Neural cell (in vitro differentiated cells): Measurements from ENCODE around the gene EHD1. TPM values are rescaled to one million over a fixed set of nuclear protein-coding genes. Genes with fewer than 3 reads are reported as not detected.

Source experiments
- H2AFZ ChIP-seq: fragments of 200-600, 300-800 bp; sonication (generic), shearing (Covaris generic); 2 replicates; pipeline ENCODE4 v1.6.0; 2014; ENCODE audit warnings: low read depth, mild to moderate bottlenecking, antibody characterized with exemption, low read length, moderate library complexity
- H3F3A ChIP-seq: fragments of 200-600 bp; shearing (Covaris generic); 2 replicates; pipeline ENCODE4 v1.6.1; 2016; ENCODE audit warnings: mild to moderate bottlenecking, moderate library complexity, mixed read lengths, antibody characterized with exemption, low read length; ENCODE audit not compliant: insufficient read depth, poor library complexity, severe bottlenecking
- H3K27ac ChIP-seq: fragments of 200-600, 300-800 bp; sonication (generic), shearing (Covaris generic); 2 replicates; pipeline ENCODE4 v1.5.1; 2014; ENCODE audit warnings: mild to moderate bottlenecking, low read length, moderate library complexity
- H3K27me3 ChIP-seq: fragments of 300-800, 200-600 bp; sonication (generic), shearing (Covaris generic); 2 replicates; pipeline ENCODE4 v1.6.0; 2014; ENCODE audit warnings: mild to moderate bottlenecking, low read depth, low read length, moderate library complexity; ENCODE audit not compliant: insufficient read depth
- H3K36me3 ChIP-seq: fragments of 300-800, 200-600 bp; sonication (generic), shearing (Covaris generic); 2 replicates; pipeline ENCODE4 v1.5.1; 2014; ENCODE audit warnings: mild to moderate bottlenecking, antibody characterized with exemption, low read length, moderate library complexity; ENCODE audit not compliant: insufficient read depth
- H3K4me2 ChIP-seq: fragments of 300-800, 200-600 bp; sonication (generic), shearing (Covaris generic); 2 replicates; pipeline ENCODE4 v1.6.0; 2014; ENCODE audit warnings: mild to moderate bottlenecking, low read length
- H3K4me3 ChIP-seq: fragments of 300-800, 200-600 bp; sonication (generic), shearing (Covaris generic); 2 replicates; pipeline ENCODE4 v1.5.1; 2014; ENCODE audit warnings: mild to moderate bottlenecking, low read length, moderate library complexity
- H3K79me2 ChIP-seq: fragments of 200-600 bp; shearing (Covaris generic); replicated peaks from 2 replicates; pipeline ENCODE4 v1.6.0; 2014; ENCODE audit warnings: mild to moderate bottlenecking, low read length, moderate library complexity; ENCODE audit not compliant: insufficient read depth
- H3K9ac ChIP-seq: fragments of 300-800, 200-600 bp; sonication (generic), shearing (Covaris generic); 2 replicates; pipeline ENCODE4 v1.6.1; 2016; ENCODE audit warnings: mild to moderate bottlenecking, low read length, mixed read lengths
- H3K9me2 ChIP-seq: fragments of 200-600 bp; shearing (Covaris generic); 2 replicates; pipeline ENCODE4 v1.6.1; 2016; ENCODE audit warnings: mild to moderate bottlenecking, low read length, mixed read lengths; ENCODE audit not compliant: insufficient read depth
- H3K9me3 ChIP-seq: fragments of 200-600, 300-800 bp; sonication (generic), shearing (Covaris generic); 2 replicates; pipeline ENCODE4 v1.6.1; 2016; ENCODE audit warnings: mild to moderate bottlenecking, mixed run types, low read length, moderate library complexity, mixed read lengths
- H4K20me1 ChIP-seq: fragments of 200-600 bp; shearing (Covaris generic); 2 replicates; pipeline ENCODE4 v1.6.1; 2016; ENCODE audit warnings: mild to moderate bottlenecking, mixed run types; ENCODE audit not compliant: insufficient read depth
- EP300 ChIP-seq: fragments of 450-650 bp; conservative IDR thresholded peaks from 2 replicates; pipeline ENCODE4 v1.6.1; 2014; ENCODE audit warnings: antibody characterized with exemption, mild to moderate bottlenecking, moderate library complexity; ENCODE audit not compliant: poor library complexity, severe bottlenecking
- EZH2 ChIP-seq: fragments of 200-600, 300-800 bp; shearing (Covaris generic), sonication (generic); IDR thresholded peaks from 2 replicates; pipeline ENCODE4 v1.6.1; 2014; ENCODE audit warnings: antibody characterized with exemption, low read length, borderline replicate concordance, mild to moderate bottlenecking; ENCODE audit not compliant: insufficient read depth, poor library complexity, severe bottlenecking
- MXI1 ChIP-seq: fragments of 450-650 bp; conservative IDR thresholded peaks from 2 replicates; pipeline ENCODE4 v1.6.1; 2014; ENCODE audit warnings: antibody characterized with exemption, mild to moderate bottlenecking; ENCODE audit not compliant: poor library complexity, severe bottlenecking
- POLR2AphosphoS5 ChIP-seq: IDR thresholded peaks from 2 replicates; pipeline ENCODE4 v1.6.1; 2012
- RAD21 ChIP-seq: fragments of 450-650 bp; conservative IDR thresholded peaks from 2 replicates; pipeline ENCODE4 v1.6.1; 2014; ENCODE audit warnings: antibody characterized with exemption, mild to moderate bottlenecking, moderate library complexity
- SMC3 ChIP-seq: fragments of 450-650 bp; conservative IDR thresholded peaks from 2 replicates; pipeline ENCODE4 v1.6.1; 2014; ENCODE audit warnings: antibody characterized with exemption, mild to moderate bottlenecking, moderate library complexity; ENCODE audit not compliant: poor library complexity
- TAF1 ChIP-seq: IDR thresholded peaks from 2 replicates; pipeline ENCODE4 v1.6.1; 2012; ENCODE audit warnings: low read depth
- polyA plus RNA-seq: library from polyadenylated mRNA; depleted of rRNA; stranded (reverse); fragments of >200 nt; gene quantifications from 2 replicates; pipeline ENCODE4 v1.2.3, GENCODE V29; 2014
- TF ChIP-seq, protein P1 (sequence below): IDR thresholded peaks from 2 replicates; pipeline ENCODE4 v1.6.1; 2012; ENCODE audit warnings: borderline replicate concordance
- TF ChIP-seq, protein P2 (sequence below): fragments of 450-650 bp; IDR thresholded peaks from 2 replicates; pipeline ENCODE4 v1.5.1; 2014; ENCODE audit warnings: antibody characterized with exemption, mild to moderate bottlenecking, moderate library complexity; ENCODE audit not compliant: poor library complexity, severe bottlenecking

EHD1 gene
- polyA plus RNA-seq, 1 donor from 2014 or later, result 26.4 TPM

DNA sequence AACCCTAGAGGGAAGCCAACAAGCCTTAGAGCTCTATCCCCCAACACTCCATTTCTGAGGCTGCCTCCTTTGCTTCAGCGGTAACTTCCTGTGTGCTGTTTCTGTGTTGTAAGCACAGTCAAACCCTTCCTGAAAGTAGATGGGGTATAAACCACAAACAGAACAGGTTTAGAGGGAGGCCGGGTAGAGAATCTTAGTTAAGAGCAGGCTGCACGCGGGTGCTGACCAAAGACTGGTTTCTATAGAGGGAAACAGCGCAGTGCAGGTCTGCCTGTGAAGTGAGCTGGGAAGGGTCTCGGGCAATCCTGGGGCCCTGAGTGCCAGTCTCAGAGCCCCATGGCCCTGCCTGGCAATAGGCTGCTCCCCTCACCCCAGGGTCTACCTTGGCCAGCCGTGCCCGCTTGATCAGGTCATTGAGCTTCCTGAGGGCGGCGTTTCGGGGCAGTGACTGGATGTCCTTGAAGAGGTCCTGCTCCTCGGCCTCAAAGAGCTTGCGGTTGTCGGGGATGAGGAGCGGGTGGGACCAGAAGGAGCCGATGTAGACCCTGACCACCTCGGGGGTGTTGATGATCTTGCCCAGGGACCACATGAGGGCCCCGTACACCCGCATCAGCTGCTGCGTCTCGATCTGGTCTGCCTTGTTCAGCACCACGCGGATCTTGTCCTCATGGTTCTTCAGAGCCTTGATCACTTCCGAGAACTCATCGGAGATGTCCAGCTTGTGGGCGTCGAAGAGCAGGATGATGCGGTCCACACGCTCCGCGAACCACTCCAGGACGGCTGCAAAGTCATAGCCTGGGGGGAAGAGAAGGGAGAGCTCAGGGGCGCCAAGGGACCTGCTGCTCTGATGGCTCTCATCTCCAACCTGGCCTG, 18.6 kb downstream of the EHD1 start:
- Histone ChIP-seq H3F3A (no peaks in the 10 kb centered on the region), H3K9ac (no peak overlapping the region), H3K27ac (no peak overlapping the region), H4K20me1 (no peaks in the 10 kb centered on the region), H3K79me2 (no peaks in the 10 kb centered on the region), H3K36me3 (no peaks in the 10 kb centered on the region), H2AFZ (no peak overlapping the region), H3K4me2 (no peak overlapping the region), H3K9me3 (no peaks in the 10 kb centered on the region), H3K4me3 (no peak overlapping the region), H3K9me2 (no peaks in the 10 kb centered on the region), H3K27me3 (no peaks in the 10 kb centered on the region)
- TF ChIP-seq, protein P1, sequence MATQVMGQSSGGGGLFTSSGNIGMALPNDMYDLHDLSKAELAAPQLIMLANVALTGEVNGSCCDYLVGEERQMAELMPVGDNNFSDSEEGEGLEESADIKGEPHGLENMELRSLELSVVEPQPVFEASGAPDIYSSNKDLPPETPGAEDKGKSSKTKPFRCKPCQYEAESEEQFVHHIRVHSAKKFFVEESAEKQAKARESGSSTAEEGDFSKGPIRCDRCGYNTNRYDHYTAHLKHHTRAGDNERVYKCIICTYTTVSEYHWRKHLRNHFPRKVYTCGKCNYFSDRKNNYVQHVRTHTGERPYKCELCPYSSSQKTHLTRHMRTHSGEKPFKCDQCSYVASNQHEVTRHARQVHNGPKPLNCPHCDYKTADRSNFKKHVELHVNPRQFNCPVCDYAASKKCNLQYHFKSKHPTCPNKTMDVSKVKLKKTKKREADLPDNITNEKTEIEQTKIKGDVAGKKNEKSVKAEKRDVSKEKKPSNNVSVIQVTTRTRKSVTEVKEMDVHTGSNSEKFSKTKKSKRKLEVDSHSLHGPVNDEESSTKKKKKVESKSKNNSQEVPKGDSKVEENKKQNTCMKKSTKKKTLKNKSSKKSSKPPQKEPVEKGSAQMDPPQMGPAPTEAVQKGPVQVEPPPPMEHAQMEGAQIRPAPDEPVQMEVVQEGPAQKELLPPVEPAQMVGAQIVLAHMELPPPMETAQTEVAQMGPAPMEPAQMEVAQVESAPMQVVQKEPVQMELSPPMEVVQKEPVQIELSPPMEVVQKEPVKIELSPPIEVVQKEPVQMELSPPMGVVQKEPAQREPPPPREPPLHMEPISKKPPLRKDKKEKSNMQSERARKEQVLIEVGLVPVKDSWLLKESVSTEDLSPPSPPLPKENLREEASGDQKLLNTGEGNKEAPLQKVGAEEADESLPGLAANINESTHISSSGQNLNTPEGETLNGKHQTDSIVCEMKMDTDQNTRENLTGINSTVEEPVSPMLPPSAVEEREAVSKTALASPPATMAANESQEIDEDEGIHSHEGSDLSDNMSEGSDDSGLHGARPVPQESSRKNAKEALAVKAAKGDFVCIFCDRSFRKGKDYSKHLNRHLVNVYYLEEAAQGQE, result no peak
- no peak for TF ChIP-seq SMC3
- TF ChIP-seq TAF1, result no peak
- TF ChIP-seq EP300, result no peak
- TF ChIP-seq MXI1, result no peak
- TF ChIP-seq POLR2AphosphoS5, result no peak
- TF ChIP-seq RAD21, result no peak

DNA sequence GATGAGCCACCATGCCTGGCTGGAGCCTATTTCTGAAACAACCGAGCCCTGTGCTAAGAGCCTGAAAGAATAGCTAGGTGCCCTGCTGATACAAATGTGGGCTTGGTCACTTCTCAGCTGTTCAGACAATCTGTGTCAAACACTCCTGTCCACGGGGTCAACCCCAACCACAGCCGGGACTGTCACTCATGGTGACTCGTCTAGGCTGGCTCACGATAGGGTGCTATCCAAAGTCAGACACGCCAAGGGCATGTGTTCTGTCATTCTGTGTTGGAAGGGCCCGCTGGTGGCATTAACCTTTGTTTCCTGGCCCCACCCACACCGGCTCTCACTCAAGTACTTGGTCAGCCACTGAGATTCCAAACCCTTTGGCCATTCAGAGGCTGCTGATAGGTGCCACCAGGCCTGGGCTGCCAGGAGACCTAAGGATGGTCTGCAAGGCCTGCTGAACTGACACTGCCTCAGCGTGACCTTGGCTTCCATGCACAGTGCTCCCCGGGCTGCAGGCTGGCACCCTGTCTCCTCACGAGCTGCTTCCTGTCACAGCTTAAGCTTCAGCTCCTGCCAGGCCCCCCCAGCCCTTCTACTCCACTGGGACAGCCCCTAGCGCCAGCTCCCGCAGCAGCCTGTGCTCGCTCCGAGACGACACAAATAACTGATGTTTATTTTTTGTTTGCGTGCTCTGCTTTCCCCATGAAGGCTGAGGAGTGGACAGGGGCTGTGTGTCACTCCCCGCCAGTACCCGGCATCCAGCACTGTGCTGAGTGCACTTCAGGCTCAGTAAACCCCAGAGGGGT, 19.8 kb downstream of the EHD1 start:
- no peaks in the 10 kb centered on the region for H3K79me2 ChIP-seq
- no peaks in the 10 kb centered on the region for H4K20me1 ChIP-seq
- no peaks in the 10 kb centered on the region for H3K27me3 ChIP-seq
- H3K4me3 ChIP-seq, result no peak overlapping the region
- no peak overlapping the region for H3K9ac ChIP-seq
- no peak overlapping the region for H2AFZ ChIP-seq
- H3K9me3 ChIP-seq, result no peaks in the 10 kb centered on the region
- no peaks in the 10 kb centered on the region for H3K9me2 ChIP-seq
- H3K4me2 ChIP-seq, result no peak overlapping the region
- no peaks in the 10 kb centered on the region for H3F3A ChIP-seq
- no peaks in the 10 kb centered on the region for H3K36me3 ChIP-seq
- TF ChIP-seq RAD21, result no peak
- TF ChIP-seq MXI1, result no peak
- TF ChIP-seq SMC3, result no peak
- H3K27ac ChIP-seq, result no peak overlapping the region

DNA sequence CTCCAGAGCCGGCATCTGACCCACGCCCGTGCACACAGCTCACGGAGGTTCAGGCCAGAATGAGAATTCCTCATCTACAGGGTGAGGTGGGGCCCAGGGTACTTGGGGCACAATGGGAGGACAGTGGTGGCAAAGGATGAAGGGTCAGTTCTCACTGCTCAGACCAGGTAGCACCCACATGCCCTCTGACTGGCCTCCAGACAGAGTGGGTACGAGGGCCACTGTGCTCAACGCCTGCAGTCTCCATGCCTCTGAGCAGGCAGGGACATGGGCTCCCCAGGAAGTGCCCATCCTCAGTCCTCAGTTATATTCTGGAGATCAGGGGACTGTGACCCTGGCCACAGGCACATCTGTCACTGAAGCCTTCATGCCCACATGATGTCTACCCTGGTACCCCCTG, 20.9 kb downstream of the EHD1 start:
- no peaks in the 10 kb centered on the region for H4K20me1 ChIP-seq
- H2AFZ ChIP-seq, result no peak overlapping the region
- no peak overlapping the region for H3K4me3 ChIP-seq
- no peak for TF ChIP-seq RAD21
- TF ChIP-seq EZH2, result no peak
- no peak for TF ChIP-seq POLR2AphosphoS5
- TF ChIP-seq TAF1, result no peak
- no peak for TF ChIP-seq EP300
- TF ChIP-seq, protein P1, result no peak
- TF ChIP-seq, protein P2, sequence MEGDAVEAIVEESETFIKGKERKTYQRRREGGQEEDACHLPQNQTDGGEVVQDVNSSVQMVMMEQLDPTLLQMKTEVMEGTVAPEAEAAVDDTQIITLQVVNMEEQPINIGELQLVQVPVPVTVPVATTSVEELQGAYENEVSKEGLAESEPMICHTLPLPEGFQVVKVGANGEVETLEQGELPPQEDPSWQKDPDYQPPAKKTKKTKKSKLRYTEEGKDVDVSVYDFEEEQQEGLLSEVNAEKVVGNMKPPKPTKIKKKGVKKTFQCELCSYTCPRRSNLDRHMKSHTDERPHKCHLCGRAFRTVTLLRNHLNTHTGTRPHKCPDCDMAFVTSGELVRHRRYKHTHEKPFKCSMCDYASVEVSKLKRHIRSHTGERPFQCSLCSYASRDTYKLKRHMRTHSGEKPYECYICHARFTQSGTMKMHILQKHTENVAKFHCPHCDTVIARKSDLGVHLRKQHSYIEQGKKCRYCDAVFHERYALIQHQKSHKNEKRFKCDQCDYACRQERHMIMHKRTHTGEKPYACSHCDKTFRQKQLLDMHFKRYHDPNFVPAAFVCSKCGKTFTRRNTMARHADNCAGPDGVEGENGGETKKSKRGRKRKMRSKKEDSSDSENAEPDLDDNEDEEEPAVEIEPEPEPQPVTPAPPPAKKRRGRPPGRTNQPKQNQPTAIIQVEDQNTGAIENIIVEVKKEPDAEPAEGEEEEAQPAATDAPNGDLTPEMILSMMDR, result no peak
- no peak for TF ChIP-seq MXI1
- TF ChIP-seq SMC3, result no peak
- no peaks in the 10 kb centered on the region for H3F3A ChIP-seq
- H3K9me2 ChIP-seq, result no peaks in the 10 kb centered on the region
- no peak overlapping the region for H3K27ac ChIP-seq
- H3K36me3 ChIP-seq, result no peaks in the 10 kb centered on the region
- no peaks in the 10 kb centered on the region for H3K79me2 ChIP-seq
- H3K27me3 ChIP-seq, result no peaks in the 10 kb centered on the region
- no peak overlapping the region for H3K4me2 ChIP-seq
- H3K9me3 ChIP-seq, result no peaks in the 10 kb centered on the region
- no peak overlapping the region for H3K9ac ChIP-seq
